ENCODE results near the gene GTPBP3.
A peak's percentile ranks its signal among the peaks of the same experiment; 100 is the strongest.
"Not testable (repeated sequence)": the region's sequence is repeated elsewhere in the genome, so short reads cannot be mapped to it uniquely, and the experiment has no call there.

Gene GTPBP3

GRCh38 chr19:17336872-17337674 is at the start of gene GTPBP3:
Gene GTPBP3 (plus strand): TSS chr19:17337553. CDS start chr19:17337612, 59 bp downstream.
- peak; percentile 99 for DNase-seq

- DNase-seq, result peak; percentile 71
These were observed 47.9 kb upstream of the GTPBP3 start for GRCh38 chr19:17289489-17289888.

- DNase-seq, result peak; percentile 92
These were observed 44.9 kb upstream of the GTPBP3 start for GRCh38 chr19:17292301-17293074.

DNA sequence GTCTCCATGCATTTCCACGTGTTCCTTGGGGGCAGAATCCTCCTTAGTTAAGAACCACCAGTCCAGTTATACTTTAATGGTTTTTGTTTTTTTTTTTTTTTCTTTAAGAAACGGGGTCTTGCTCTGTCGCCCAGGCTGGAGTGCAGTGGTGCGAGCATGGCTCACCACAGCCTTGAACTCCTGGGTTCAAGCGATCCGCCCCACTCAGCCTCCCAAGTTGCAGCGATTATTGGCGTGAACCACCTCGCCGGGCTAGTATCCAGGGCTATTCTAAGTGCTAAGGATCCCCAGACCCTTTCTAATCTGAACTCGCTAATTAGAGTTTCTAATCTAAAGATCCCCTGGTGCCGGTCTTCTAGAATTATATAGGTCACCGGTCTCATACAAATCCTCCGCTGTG is 43.7 kb upstream of the GTPBP3 start:
- no peak for DNase-seq

DNA sequence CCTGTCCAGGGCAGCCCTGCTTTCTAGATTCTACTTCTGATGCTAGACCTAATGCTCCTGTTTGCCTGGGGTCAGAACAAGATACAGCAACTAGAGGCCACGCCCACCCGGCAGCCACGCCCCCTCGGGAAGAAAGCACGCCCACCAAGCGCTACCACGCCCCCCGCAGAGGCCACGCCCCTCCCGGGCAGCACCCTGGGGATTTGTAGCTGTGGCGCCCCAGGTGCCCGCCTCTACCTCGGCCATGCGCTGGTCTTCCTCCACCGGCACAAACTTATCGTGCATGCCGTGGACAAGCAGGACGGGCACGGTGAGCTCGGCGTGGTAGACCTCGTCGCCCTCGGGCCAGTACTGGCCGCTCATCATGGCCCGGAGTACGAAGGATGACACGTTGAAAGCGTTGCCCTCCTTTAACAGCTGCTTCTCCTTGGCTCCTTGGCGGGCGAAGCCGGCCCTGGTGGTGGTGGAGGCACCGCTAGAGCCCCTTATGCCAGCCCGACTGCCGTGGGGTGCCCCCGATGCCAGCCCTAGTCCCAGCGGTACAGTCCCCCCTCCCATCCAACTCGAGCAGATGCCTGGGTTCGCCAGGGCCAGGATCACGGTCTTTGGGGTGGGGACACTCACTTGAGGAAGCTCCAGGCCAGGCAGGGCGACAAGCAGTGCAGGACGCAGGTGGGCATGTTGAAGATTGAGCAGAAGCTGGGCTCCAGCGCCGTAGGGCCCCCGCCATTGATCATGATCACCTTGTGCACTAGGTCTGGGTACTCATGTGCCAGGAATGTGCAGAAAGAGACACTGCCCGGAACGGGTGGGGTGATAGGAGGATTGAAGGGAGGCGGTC is 43.1 kb upstream of the GTPBP3 start:
- peak; percentile 44 for DNase-seq

GRCh38 chr19:17295551-17295950 is 41.8 kb upstream of the GTPBP3 start:
- not testable (repeated sequence) for DNase-seq

DNA sequence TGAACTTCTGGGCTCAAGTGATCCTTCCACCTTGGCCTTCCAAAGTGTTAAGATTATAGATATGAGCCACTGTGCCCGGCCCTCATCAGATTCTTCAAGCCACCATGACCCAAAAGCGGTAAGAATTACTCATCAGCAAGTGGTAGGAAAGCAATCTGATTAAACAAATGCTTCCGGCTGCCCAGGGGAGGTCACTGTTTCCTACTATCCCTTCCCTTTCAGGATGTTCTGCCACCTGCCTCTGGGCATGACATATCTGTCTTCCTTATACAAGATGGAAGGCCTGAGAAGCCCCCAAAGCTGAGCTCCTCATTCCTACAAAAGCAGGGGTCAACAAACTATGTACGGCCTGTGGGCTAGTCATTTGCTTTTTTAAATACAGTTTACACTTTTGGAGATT is 41.1 kb upstream of the GTPBP3 start:
- DNase-seq, result peak; percentile 88

DNA sequence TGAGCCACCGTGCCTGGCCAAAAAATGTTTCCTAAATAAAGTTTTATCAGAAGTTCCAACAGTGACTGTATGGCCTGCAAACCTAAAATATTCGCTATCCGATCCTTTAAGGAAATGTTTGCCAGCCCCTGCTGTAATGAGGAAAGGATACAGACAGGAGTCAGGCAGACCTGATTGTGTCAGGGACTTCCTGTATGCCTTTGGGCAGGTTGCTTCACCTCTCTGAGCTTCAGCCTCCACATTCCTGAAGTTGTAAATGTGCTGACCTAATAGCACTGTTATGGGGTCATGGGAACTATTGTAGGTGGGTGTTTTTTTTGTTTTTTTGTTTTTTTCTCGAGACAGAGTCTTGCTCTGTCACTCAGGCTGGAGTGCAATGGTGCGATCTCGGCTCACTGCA is 40.4 kb upstream of the GTPBP3 start:
- DNase-seq, result peak; percentile 23

GRCh38 chr19:17300992-17301619 is 36.2 kb upstream of the GTPBP3 start:
- no peak for DNase-seq

GRCh38 chr19:17302391-17303166 is 34.8 kb upstream of the GTPBP3 start:
- DNase-seq, result peak; percentile 43

GRCh38 chr19:17303167-17303939 is 34.0 kb upstream of the GTPBP3 start, which contains the start of gene ABHD8:
Gene ABHD8 (minus strand): TSS chr19:17303425. CDS start chr19:17301616, 1,809 bp downstream.
- peak; percentile 97 for DNase-seq

- DNase-seq, result no peak
These were observed 33.4 kb upstream of the GTPBP3 start for GRCh38 chr19:17303940-17304267.

DNA sequence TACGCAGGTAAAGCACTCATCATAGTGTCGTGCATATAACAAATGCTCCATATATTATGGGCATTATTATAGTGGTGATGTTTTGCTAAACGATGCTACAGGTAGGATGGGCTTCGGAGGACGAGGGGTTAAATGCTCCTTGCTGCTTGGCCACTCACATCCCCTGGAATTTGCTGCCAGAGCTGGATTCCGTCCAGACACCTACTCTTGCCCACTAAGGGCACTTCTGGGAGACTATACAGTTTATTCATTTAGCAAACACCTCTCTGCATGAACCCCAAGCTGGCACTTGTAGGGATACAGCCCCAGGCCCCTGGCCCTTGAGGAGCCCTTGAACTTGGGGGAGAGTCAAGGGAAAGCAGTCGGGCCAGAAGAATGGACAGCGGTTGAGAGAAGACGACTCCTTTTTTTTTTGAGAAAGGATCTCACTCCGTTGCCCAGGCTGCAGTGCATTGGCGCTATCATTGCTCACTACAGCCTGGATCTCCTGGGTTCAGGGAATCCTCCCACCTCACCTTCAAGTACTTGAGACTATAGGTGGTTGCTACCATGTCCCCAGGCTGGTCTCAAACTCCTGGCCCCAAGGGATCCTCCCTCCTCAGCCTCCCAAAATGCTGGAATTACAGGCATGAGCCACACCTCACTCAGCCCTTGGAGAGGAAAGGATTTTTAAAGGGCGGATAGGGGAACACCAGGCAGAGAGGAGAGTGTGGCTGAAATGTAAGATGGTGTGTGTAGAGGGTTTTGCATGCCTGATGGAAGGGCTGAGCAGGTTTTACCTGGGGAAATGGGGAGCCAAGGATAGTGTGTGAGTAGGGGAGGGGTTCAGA is 32.8 kb upstream of the GTPBP3 start:
- DNase-seq, result no peak

GRCh38 chr19:17305216-17305516 is 32.2 kb upstream of the GTPBP3 start:
- no peak for DNase-seq

DNA sequence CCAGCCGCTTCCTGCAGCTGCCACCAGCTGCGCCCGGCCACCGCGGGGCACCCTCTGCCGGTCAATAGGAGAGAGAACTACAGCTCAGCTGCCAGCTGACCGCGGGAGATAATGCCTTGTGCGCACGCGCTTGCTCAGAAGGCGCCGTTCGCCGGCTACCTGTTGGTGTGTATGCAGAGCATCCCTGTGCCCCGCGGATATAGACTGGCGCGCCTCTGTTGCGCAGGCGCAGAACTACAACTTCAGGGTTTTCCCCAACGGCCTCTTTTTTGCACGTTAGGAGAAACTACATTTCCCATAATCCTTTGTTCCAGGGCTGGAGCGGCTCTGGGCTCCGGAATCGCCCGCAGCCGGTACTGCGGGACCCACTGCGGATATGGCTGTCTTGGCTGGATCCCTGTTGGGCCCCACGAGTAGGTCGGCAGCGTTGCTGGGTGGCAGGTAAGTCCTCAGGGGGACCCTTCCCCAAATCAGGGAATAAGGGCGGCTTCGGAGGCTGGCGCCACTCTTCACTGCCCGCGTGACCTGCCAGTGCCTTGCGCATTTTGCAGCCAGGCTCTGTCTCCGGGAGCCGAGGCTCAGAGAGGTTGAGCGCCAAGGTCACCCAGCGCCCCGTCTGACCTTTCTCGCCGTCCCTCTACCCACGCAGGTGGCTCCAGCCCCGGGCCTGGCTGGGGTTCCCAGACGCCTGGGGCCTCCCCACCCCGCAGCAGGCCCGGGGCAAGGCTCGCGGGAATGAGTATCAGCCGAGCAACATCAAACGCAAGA is 31.7 kb upstream of the GTPBP3 start, which contains the start of gene MRPL34:
TSS of gene MRPL34 (plus strand) at position 356 of the 768 bp plus-strand sequence. CDS start at position 377, 21 bp downstream.
- peak; percentile 99 for DNase-seq

DNA sequence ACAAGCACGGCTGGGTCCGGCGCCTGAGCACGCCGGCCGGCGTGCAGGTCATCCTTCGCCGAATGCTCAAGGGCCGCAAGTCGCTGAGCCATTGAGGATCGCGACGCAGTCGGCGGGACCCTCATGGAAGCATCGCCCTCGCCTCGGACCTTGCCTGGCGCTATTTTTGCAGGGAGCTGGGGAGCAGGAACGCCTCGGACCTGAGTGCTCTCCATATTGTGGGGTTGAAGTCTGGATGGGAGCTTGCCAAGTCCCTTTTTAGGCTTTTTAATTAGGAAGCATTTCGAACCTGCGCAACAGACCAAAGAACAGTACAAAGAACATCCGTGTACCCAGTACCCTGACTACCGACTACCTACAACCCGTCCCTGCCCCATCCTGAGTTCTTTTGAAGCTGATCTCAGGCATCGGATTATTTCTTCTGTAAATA is 31.1 kb upstream of the GTPBP3 start:
- DNase-seq, result no peak

GRCh38 chr19:17307876-17308377 is 29.4 kb upstream of the GTPBP3 start:
- no peak for DNase-seq

- peak; percentile 99 for DNase-seq
These were observed 28.0 kb upstream of the GTPBP3 start, which contains the start of gene DDA1 for GRCh38 chr19:17309198-17309964. Gene DDA1 (plus strand): TSS chr19:17309563. CDS start chr19:17309655, 92 bp downstream.
